Glomerular visceral epithelial cell (primary cell): ENCODE measurements around the gene MET.
"Not testable (repeated sequence)": the region's sequence is repeated elsewhere in the genome, so short reads cannot be mapped to it uniquely, and the experiment has no call there.

Experiments
- DNase-seq: peaks from one replicate; pipeline ENCODE4 v3.0.0-alpha.2; 2016; ENCODE audit errors: extremely low spot score

MET gene

GRCh38 chr7:116751070-116751469 lies 79.1 kb downstream of the MET start:
- DNase-seq, result not testable (repeated sequence)

- no peak for DNase-seq
Observed at GRCh38 chr7:116752305-116753074, 80.5 kb downstream of the MET start.

GRCh38 chr7:116753130-116753529 lies 81.1 kb downstream of the MET start:
- DNase-seq, result no peak

GRCh38 chr7:116754186-116754585 lies 82.2 kb downstream of the MET start:
- DNase-seq, result no peak

GRCh38 chr7:116757283-116757682 lies 85.3 kb downstream of the MET start:
- DNase-seq, result no peak

- peak; percentile 66 for DNase-seq
Observed at GRCh38 chr7:116759642-116760041, 87.6 kb downstream of the MET start.

- no peak for DNase-seq
Observed at GRCh38 chr7:116762971-116763370, 91.0 kb downstream of the MET start.

GRCh38 chr7:116763647-116764046 lies 91.7 kb downstream of the MET start:
- no peak for DNase-seq

- DNase-seq, result no peak
Observed at GRCh38 chr7:116766881-116767280, 94.9 kb downstream of the MET start.

- no peak for DNase-seq
Observed at GRCh38 chr7:116769546-116769945, 97.5 kb downstream of the MET start.

- DNase-seq, result no peak
Observed at GRCh38 chr7:116770941-116771340, 98.9 kb downstream of the MET start.

GRCh38 chr7:116771640-116772039 lies 99.6 kb downstream of the MET start:
- DNase-seq, result no peak

GRCh38 chr7:116772423-116772863 lies 100.4 kb downstream of the MET start:
- DNase-seq, result peak; percentile 79

GRCh38 chr7:116772926-116773749 lies 101.1 kb downstream of the MET start:
- no peak for DNase-seq

GRCh38 chr7:116776046-116776445 lies 104.0 kb downstream of the MET start:
- DNase-seq, result peak; percentile 52

- peak; percentile 93 for DNase-seq
Observed at GRCh38 chr7:116776610-116777289, 104.8 kb downstream of the MET start.

GRCh38 chr7:116777651-116778281 lies 105.8 kb downstream of the MET start:
- peak; percentile 35 for DNase-seq

GRCh38 chr7:116779216-116779615 lies 107.2 kb downstream of the MET start:
- no peak for DNase-seq

GRCh38 chr7:116779931-116780330 lies 107.9 kb downstream of the MET start:
- no peak for DNase-seq

- peak; percentile 56 for DNase-seq
Observed at GRCh38 chr7:116780521-116780920, 108.5 kb downstream of the MET start.

GRCh38 chr7:116780966-116781365 lies 109.0 kb downstream of the MET start:
- DNase-seq, result no peak

- DNase-seq, result no peak
Observed at GRCh38 chr7:116781584-116781983, 109.6 kb downstream of the MET start.
